GM20000 (cell line): ENCODE measurements around the gene IFFO2.

Experiments
- DNase-seq: peaks from one replicate; pipeline ENCODE4 v3.0.0; 2012; ENCODE audit warnings: low spot score
- TF ChIP-seq, protein P1 (sequence below): IDR thresholded peaks from 2 replicates; pipeline ENCODE4 v1.5.1; 2012; ENCODE audit warnings: mild to moderate bottlenecking, control low read depth; ENCODE audit errors: extremely low read depth, missing control alignments

IFFO2 gene

DNA sequence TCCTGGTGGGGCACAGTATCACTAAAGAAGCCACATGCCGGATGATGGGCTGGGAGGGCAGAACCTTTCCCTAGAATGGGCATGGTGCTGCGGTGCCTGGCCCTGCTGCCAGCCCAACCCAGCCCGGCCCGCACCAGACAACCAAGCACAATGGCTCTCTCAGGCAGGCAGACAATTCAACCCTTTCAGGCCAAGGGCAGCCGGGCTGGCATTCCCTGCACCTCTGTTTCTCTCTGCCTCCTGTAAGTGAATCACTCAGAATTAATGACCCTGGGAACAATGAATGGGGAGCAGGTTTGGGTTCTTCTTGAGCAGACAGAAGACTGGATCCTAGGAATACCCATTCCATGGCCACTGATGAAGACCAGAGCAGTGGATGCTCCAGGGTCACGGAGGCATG, 41.0 kb upstream of the IFFO2 start:
- TF ChIP-seq, protein P1, sequence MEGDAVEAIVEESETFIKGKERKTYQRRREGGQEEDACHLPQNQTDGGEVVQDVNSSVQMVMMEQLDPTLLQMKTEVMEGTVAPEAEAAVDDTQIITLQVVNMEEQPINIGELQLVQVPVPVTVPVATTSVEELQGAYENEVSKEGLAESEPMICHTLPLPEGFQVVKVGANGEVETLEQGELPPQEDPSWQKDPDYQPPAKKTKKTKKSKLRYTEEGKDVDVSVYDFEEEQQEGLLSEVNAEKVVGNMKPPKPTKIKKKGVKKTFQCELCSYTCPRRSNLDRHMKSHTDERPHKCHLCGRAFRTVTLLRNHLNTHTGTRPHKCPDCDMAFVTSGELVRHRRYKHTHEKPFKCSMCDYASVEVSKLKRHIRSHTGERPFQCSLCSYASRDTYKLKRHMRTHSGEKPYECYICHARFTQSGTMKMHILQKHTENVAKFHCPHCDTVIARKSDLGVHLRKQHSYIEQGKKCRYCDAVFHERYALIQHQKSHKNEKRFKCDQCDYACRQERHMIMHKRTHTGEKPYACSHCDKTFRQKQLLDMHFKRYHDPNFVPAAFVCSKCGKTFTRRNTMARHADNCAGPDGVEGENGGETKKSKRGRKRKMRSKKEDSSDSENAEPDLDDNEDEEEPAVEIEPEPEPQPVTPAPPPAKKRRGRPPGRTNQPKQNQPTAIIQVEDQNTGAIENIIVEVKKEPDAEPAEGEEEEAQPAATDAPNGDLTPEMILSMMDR, result no peak

DNA sequence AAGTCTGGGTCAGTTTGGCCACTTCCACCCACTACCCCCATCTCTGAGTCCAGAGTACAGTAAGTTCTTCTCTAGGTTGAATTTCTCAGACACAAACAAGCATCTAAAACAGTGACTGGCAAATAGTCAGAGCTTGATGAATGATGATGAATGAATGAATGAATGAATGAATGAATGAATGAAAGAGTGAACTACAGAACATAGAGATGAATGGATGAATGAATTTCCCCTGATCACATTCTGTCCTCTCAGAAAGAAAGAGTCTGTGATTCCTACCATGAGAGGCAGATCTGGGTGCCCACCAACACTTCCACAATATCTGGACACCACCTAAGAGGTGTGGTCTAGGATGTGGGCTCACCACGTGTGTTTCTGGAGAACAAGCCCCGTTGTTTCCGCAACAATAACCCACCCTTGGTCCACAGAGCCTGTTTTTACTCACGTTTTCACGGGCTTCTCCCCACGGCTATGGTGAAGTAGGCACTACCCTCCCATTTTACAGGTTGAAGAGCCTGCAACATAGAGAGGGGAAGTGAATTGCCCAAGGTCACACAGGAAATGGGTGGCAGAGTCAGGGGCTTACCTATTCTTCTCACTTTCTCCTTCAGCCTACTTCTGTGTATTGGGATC, 40.2 kb upstream of the IFFO2 start:
- DNase-seq, result no peak
- TF ChIP-seq, protein P1, result no peak

More for the DNA sequence above, 41.0 kb upstream of the IFFO2 start:
- no peak for DNase-seq

DNA sequence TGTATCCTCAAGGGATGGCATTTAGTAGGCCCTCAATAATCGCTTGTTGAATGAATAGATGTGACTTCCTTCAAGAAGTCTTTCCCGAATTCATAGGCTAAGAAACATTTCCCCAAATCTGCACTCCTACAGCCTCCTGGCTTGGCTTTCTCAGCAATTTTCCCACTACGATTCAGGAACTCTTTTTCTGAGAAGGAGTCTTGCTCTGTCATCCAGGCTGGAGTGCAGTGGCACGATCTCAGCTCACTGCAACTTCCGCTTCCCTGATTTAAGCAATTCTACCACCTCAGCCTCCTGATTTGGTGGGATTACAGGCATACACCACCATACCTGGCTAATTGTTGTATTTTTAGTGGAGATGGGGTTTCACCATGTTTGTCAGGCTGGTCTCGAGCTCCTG, 37.9 kb upstream of the IFFO2 start:
- no peak for DNase-seq
- TF ChIP-seq, protein P1, result no peak

DNA sequence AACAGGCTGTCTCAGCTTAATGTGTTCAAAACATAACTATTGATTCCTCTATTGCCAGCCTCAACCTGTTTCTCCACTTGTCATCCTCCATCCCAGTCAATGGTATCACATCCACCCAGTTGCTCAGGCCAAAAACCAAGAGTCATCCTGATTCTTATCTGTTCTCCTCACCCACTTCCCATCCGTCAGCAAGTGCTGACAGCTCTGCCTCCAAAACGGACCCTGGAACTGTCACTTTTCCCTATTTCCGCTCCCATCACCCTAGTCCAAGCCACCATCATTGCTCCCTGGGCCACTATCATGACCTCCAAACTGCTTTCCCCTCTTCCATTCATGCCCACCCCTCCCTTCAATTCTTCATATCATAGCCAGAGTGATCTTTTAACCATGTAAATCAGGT, 36.2 kb upstream of the IFFO2 start:
- TF ChIP-seq, protein P1, result no peak
- no peak for DNase-seq

DNA sequence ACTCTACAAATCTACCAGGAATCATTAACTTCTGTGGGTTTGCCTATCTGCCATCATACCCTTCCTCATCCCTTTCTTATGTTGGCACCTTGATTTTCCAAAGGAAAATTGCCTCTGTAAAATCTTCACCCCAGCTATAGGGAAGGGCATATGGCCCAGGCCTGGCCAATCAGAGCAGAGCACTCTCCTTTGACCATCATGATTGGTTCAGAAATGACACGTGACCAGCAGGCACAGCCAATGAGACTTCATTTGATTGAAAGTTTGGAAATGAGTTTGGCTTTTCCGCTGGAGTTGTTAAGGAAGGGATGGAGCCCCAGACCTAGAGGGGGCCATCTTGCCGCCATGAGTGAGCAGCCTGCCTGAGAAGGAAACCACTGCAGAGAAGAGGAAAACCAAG, 35.1 kb upstream of the IFFO2 start:
- TF ChIP-seq, protein P1, result no peak

DNA sequence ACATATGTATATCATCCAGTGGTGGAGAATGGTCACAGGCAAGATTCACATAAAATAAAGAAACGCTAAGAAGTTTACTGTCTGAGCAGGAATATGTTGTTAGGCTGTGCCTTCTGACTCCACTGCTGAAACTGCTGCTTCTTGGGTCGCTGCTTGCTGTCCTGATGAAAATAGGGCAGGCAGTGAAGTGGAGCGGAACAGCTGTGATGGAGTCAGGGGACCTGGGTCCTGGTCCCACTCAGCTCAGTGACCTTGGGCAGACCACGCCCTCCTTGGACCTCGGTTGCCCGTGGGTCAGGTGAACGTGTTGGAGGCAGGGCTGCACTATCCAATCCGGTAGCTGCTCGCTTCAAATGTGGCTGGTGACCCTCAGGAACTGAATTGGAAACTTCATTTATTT, 33.4 kb upstream of the IFFO2 start:
- DNase-seq, result no peak
- TF ChIP-seq, protein P1, result no peak

More for the DNA sequence above, 35.1 kb upstream of the IFFO2 start:
- DNase-seq, result no peak

DNA sequence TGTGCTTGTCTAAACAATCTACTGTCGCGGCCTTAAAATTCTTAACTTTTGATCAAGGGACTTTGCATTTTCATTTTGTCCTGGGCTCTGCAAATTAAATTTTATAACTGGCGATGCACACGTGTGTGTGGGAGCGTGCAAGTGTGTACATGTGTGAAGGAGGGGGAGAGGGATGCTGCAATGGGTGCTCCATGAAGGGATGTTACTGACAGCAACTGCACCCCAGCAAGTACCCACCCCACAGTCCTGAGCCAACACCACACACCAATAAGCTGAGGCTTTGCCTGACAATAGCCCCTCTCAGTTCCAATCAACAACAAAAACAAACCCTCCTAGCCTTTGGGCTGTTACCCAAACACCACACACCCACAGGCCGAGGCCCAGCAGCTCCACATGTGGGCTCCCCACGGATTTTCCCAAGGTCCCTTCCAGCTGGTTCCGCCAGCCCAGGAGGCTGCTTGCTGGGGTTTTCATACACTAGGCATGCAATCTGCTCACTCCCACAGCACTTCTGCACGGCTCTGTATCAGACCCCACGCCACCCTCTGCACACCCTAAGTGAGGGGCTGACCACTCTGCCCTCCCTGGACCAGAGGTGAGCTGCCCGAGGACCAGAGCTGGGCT, 32.8 kb upstream of the IFFO2 start:
- TF ChIP-seq, protein P1, result no peak

More for the DNA sequence above, 32.8 kb upstream of the IFFO2 start:
- no peak for DNase-seq
